Measurements from ENCODE around the gene NRG2. TPM values are rescaled to one million over a fixed set of nuclear protein-coding genes. Genes with fewer than 3 reads are reported as not detected.

The NRG2 gene
- total and polyA plus RNA-seq, 2 experiments from 2014 or later, result 0.05 TPM; not detected in 1

DNA sequence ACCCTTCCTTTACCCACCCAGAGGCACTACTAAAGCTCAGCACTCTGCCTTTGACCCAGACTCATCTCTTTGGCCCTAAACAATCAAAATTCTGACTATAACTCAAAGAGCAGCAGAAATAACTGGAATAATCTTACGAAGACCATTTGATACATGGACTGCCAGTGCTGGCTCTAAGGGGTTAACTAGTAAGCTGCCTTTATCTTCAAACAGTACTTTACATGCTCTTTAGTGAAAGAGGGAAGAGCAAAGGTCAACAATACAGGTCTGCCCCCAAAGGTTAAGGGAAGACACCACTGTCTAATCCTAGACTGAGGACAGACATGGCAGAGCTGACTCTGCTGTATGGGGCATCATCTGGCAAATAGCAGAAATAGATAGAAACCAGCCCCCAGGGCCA lies 45.8 kb downstream of the NRG2 start:
- Histone ChIP-seq H3K4me2 (ENCODE audit: unreplicated experiment) (no peak overlapping the region), H2AFZ (no peak overlapping the region), H3K27ac (no peak overlapping the region), H4K20me1 (ENCODE audit: insufficient read depth) (no peaks in the 10 kb centered on the region), H3K9ac (no peak overlapping the region), H3K4me3 (no peak overlapping the region), H3K4me1 (ENCODE audit: insufficient read depth) (no peaks in the 10 kb centered on the region), H3K27me3 (replicated peaks; ENCODE audit: insufficient read depth) (peaks cover 68% of the 10 kb centered on the region), H3K9me3 (ENCODE audit: low read depth) (no peaks in the 10 kb centered on the region), H3K9me2 (ENCODE audit: insufficient read depth) (no peaks in the 10 kb centered on the region), H3F3A (ENCODE audit: insufficient read depth) (no peaks in the 10 kb centered on the region), H3K36me3 (ENCODE audit: low read depth) (no peaks in the 10 kb centered on the region), H3K79me2 (ENCODE audit: insufficient read depth) (no peaks in the 10 kb centered on the region)
- no peak for DNase-seq
- WGBS, 2 experiments (ENCODE audit: low coverage in 1 of 2, low lambda C conversion rate in 2 of 2, missing lambda C conversion rate in 2 of 2), result 74 to 80% methylated on average over 1 of the region's 1 CpG
- in situ Hi-C loops (cut with MboI), result no loop called here
- TF ChIP-seq EZH2 (IDR thresholded peaks at IDR 0.05; ENCODE audit: insufficient read depth, poor library complexity, severe bottlenecking), result no peak
- TF ChIP-seq EZH2phosphoT487 (IDR thresholded peaks at IDR 0.05; ENCODE audit: insufficient read depth, low read depth), result no peak

DNA sequence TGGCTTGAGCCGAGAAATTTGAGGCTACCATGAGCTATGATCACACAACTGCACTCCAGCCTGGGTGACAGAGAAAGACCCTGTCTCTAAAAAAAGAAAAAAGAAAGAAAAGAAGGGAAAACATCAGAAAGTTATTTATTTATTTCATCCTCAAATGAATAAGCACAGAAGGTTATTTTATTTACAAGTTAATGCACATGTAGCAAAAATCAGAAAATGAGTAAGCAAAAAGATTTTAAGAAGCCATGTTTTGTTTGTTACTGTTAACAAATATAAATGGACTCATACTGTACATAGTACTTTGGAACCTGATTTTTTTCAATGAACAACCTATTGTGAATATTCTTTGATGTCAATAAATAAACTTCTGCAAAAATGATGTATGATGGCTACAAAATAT lies 47.2 kb downstream of the NRG2 start:
- no peak overlapping the region for H3K27ac ChIP-seq
- H2AFZ ChIP-seq, result no peak overlapping the region
- H3F3A ChIP-seq (ENCODE audit: insufficient read depth), result no peaks in the 10 kb centered on the region
- no peaks in the 10 kb centered on the region for H3K9me3 ChIP-seq (ENCODE audit: low read depth)
- H3K4me3 ChIP-seq, result no peak overlapping the region
- H3K27me3 ChIP-seq (replicated peaks; ENCODE audit: insufficient read depth), result peaks cover 54% of the 10 kb centered on the region
- in situ Hi-C loops (cut with MboI), result no loop called here
- H3K9me2 ChIP-seq (ENCODE audit: insufficient read depth), result no peaks in the 10 kb centered on the region
- no peak for DNase-seq
- WGBS, 2 experiments (ENCODE audit: low coverage in 1 of 2, low lambda C conversion rate in 2 of 2, missing lambda C conversion rate in 2 of 2), result 68 to 71% methylated on average over 1 of the region's 1 CpG
- TF ChIP-seq EZH2 (IDR thresholded peaks at IDR 0.05; ENCODE audit: insufficient read depth, poor library complexity, severe bottlenecking) (no peak), EZH2phosphoT487 (IDR thresholded peaks at IDR 0.05; ENCODE audit: insufficient read depth, low read depth) (no peak)
- H3K4me1 ChIP-seq (ENCODE audit: insufficient read depth), result no peaks in the 10 kb centered on the region
- no peaks in the 10 kb centered on the region for H3K79me2 ChIP-seq (ENCODE audit: insufficient read depth)
- H3K9ac ChIP-seq, result no peak overlapping the region
- H3K36me3 ChIP-seq (ENCODE audit: low read depth), result no peaks in the 10 kb centered on the region
- H3K4me2 ChIP-seq (ENCODE audit: unreplicated experiment), result no peak overlapping the region
- H4K20me1 ChIP-seq (ENCODE audit: insufficient read depth), result no peaks in the 10 kb centered on the region

DNA sequence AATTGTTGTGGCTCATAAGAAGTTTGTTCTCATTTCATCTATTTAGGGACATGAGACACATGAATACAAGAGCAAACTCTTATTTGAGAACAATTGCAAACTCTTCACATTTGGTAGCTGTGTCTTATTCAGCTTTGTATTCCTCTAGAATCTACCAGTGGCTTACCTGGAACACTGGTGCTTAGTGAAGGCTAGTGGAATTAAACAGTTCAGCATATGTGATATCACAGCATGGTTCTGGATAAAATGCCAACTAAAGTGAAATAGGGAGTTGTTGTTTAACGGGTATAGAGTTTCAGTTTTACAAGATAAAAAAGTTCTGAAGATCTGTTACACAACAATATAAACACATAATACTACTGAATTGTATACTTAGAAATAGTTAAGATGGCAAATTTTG lies 48.9 kb downstream of the NRG2 start:
- Histone ChIP-seq H3K9ac (no peak overlapping the region), H3K9me3 (ENCODE audit: low read depth) (no peaks in the 10 kb centered on the region), H3F3A (ENCODE audit: insufficient read depth) (no peaks in the 10 kb centered on the region), H3K27me3 (replicated peaks; ENCODE audit: insufficient read depth) (peaks cover 51% of the 10 kb centered on the region), H3K27ac (no peak overlapping the region), H3K9me2 (ENCODE audit: insufficient read depth) (no peaks in the 10 kb centered on the region), H3K36me3 (ENCODE audit: low read depth) (no peaks in the 10 kb centered on the region), H3K4me1 (ENCODE audit: insufficient read depth) (no peaks in the 10 kb centered on the region), H4K20me1 (ENCODE audit: insufficient read depth) (no peaks in the 10 kb centered on the region), H3K79me2 (ENCODE audit: insufficient read depth) (no peaks in the 10 kb centered on the region), H3K4me3 (no peak overlapping the region), H2AFZ (no peak overlapping the region), H3K4me2 (ENCODE audit: unreplicated experiment) (no peak overlapping the region)
- no peak for DNase-seq
- in situ Hi-C loops (cut with MboI), result no loop called here
- WGBS, 2 experiments (ENCODE audit: low coverage in 1 of 2, low lambda C conversion rate in 2 of 2, missing lambda C conversion rate in 2 of 2), result 37 to 46% methylated on average over 1 of the region's 1 CpG
- TF ChIP-seq EZH2 (IDR thresholded peaks at IDR 0.05; ENCODE audit: insufficient read depth, poor library complexity, severe bottlenecking) (no peak), EZH2phosphoT487 (IDR thresholded peaks at IDR 0.05; ENCODE audit: insufficient read depth, low read depth) (no peak)

DNA sequence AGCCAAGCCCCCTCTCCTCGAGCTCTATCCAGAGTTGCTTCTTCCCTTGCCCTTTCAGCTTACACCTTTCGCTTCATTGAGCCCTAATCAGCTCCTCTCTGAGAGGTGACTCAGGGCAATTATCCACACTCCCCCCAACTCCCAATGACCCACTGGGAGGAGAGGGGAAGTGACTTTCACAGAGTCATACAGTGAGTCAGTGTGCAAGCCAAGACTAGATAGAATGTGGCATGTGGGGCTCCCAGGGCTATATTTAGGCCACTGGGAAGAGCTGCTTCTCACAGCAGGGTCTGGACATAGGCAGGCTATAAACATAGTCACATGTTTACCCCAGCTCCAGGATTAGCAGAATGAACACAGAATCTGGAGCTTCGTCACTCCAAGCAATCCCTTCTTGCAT lies 57.4 kb downstream of the NRG2 start:
- peak; percentile 95 for DNase-seq
- 0 out of 2 replicates have a peak overlapping the region, but pooled peaks have one; percentile 6 for H2AFZ ChIP-seq
- H3K9me2 ChIP-seq (ENCODE audit: insufficient read depth), result no peaks in the 10 kb centered on the region
- 7 to 10% methylated on average over 3 of the region's 3 CpGs for WGBS, 2 experiments (ENCODE audit: low coverage in 1 of 2, low lambda C conversion rate in 2 of 2, missing lambda C conversion rate in 2 of 2)
- H3K9ac ChIP-seq, result peak overlapping the region; percentile 50; the same call in 1 of the 2 replicates
- H3K4me1 ChIP-seq (ENCODE audit: insufficient read depth), result peaks cover 22% of the 10 kb centered on the region
- TF ChIP-seq EZH2 (IDR thresholded peaks at IDR 0.05; ENCODE audit: insufficient read depth, poor library complexity, severe bottlenecking) (no peak), EZH2phosphoT487 (IDR thresholded peaks at IDR 0.05; ENCODE audit: insufficient read depth, low read depth) (no peak)
- H4K20me1 ChIP-seq (ENCODE audit: insufficient read depth), result no peaks in the 10 kb centered on the region
- H3F3A ChIP-seq (ENCODE audit: insufficient read depth), result peaks cover 13% of the 10 kb centered on the region
- in situ Hi-C loops (cut with MboI), result no loop called here
- H3K9me3 ChIP-seq (ENCODE audit: low read depth), result no peaks in the 10 kb centered on the region
- peak overlapping the region; percentile 38 for H3K4me2 ChIP-seq (ENCODE audit: unreplicated experiment)
- no peaks in the 10 kb centered on the region for H3K79me2 ChIP-seq (ENCODE audit: insufficient read depth)
- no peaks in the 10 kb centered on the region for H3K36me3 ChIP-seq (ENCODE audit: low read depth)
- no peaks in the 10 kb centered on the region for H3K27me3 ChIP-seq (replicated peaks; ENCODE audit: insufficient read depth)
- H3K4me3 ChIP-seq, result peak overlapping the region; percentile 26; the same call in 1 of the 2 replicates
- peak overlapping the region; percentile 62 for H3K27ac ChIP-seq

DNA sequence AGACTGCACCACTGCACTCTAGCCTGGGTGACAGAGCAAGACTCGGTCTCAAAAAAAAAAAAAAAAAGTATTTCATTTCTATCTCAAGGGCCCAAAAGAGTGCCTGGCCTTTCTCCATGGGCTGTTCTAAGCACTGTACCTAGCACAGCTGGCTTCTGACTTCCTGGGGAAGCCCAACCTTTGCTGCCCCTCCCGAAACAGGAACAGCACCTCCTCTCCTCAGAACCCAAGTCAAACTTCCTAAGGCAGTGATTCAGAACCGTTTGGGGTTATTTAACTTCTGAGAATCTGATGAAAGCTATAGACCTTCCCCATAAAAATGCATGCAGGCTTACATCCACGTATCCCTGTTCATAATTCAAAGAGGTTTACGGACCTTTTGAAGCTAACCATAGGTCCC lies 57.8 kb downstream of the NRG2 start:
- peak overlapping the region; percentile 21; the same call in 1 of the 2 replicates for H3K4me3 ChIP-seq
- H3K9me2 ChIP-seq (ENCODE audit: insufficient read depth), result no peaks in the 10 kb centered on the region
- H3K4me1 ChIP-seq (ENCODE audit: insufficient read depth), result peaks cover 22% of the 10 kb centered on the region
- peak overlapping the region; percentile 38 for H3K4me2 ChIP-seq (ENCODE audit: unreplicated experiment)
- H3F3A ChIP-seq (ENCODE audit: insufficient read depth), result peaks cover 13% of the 10 kb centered on the region
- H3K9ac ChIP-seq, result no peak overlapping the region
- no peak for DNase-seq
- H3K79me2 ChIP-seq (ENCODE audit: insufficient read depth), result no peaks in the 10 kb centered on the region
- no peaks in the 10 kb centered on the region for H4K20me1 ChIP-seq (ENCODE audit: insufficient read depth)
- H2AFZ ChIP-seq, result 0 out of 2 replicates have a peak overlapping the region, but pooled peaks have one; percentile 6
- in situ Hi-C loops (cut with MboI), result no loop called here
- 41 to 44% methylated on average over 5 of the region's 5 CpGs for WGBS, 2 experiments (ENCODE audit: low coverage in 1 of 2, low lambda C conversion rate in 2 of 2, missing lambda C conversion rate in 2 of 2)
- no peaks in the 10 kb centered on the region for H3K9me3 ChIP-seq (ENCODE audit: low read depth)
- TF ChIP-seq EZH2phosphoT487 (IDR thresholded peaks at IDR 0.05; ENCODE audit: insufficient read depth, low read depth), result no peak
- no peak for TF ChIP-seq EZH2 (IDR thresholded peaks at IDR 0.05; ENCODE audit: insufficient read depth, poor library complexity, severe bottlenecking)
- H3K27ac ChIP-seq, result peak overlapping the region; percentile 62
- no peaks in the 10 kb centered on the region for H3K36me3 ChIP-seq (ENCODE audit: low read depth)
- H3K27me3 ChIP-seq (replicated peaks; ENCODE audit: insufficient read depth), result no peaks in the 10 kb centered on the region
